Measurements from ENCODE around the gene FAM3B. TPM values are rescaled to one million over a fixed set of nuclear protein-coding genes. Genes with fewer than 3 reads are reported as not detected.

Gene FAM3B
- total RNA-seq, 2 donors from 2014 or later, result 50.4 to 74.5 TPM

DNA sequence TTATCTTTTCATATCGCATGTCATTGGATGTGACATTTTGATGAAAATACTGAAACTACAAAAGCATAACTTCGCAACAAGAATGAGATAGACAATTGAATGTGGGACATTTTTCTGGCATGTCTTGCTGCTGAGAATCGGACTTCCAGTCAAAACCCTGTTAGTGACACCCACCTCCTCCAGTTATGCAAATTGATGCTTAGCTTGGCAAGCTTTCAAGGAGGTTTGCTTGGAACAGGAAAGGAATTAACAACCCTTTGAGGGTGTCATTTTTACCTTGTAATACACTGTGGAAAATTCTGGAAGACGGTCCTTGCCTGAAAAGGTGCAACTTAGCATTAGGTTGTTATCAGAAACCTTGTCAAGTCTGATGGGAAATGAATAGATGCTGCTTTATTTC, 38.8 kb upstream of the FAM3B start:
- Histone ChIP-seq H3K36me3 (replicated peaks in 1 of 2; ENCODE audit: insufficient read depth in 1 of 2, low read depth in 2 of 2) (peaks cover 0 to 7% of the 10 kb centered on the region in 2 donors), H3K27ac (no peak overlapping the region), H3K4me1 (no peaks in the 10 kb centered on the region), H3K27me3 (no peaks in the 10 kb centered on the region), H3K9me3 (no peaks in the 10 kb centered on the region), H3K4me3 (no peak overlapping the region)
- WGBS, 2 donors, result 72% methylated on average over 4 of the region's 4 CpGs
- TF ChIP-seq, protein P1, sequence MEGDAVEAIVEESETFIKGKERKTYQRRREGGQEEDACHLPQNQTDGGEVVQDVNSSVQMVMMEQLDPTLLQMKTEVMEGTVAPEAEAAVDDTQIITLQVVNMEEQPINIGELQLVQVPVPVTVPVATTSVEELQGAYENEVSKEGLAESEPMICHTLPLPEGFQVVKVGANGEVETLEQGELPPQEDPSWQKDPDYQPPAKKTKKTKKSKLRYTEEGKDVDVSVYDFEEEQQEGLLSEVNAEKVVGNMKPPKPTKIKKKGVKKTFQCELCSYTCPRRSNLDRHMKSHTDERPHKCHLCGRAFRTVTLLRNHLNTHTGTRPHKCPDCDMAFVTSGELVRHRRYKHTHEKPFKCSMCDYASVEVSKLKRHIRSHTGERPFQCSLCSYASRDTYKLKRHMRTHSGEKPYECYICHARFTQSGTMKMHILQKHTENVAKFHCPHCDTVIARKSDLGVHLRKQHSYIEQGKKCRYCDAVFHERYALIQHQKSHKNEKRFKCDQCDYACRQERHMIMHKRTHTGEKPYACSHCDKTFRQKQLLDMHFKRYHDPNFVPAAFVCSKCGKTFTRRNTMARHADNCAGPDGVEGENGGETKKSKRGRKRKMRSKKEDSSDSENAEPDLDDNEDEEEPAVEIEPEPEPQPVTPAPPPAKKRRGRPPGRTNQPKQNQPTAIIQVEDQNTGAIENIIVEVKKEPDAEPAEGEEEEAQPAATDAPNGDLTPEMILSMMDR (IDR thresholded peaks at IDR 0.05), result no peak
- TF ChIP-seq POLR2A (IDR thresholded peaks at IDR 0.05), result no peak
- DNase-seq, result no peak
- ATAC-seq, result no peak
- intact Hi-C loops (cut with DNase I), result no loop called here

DNA sequence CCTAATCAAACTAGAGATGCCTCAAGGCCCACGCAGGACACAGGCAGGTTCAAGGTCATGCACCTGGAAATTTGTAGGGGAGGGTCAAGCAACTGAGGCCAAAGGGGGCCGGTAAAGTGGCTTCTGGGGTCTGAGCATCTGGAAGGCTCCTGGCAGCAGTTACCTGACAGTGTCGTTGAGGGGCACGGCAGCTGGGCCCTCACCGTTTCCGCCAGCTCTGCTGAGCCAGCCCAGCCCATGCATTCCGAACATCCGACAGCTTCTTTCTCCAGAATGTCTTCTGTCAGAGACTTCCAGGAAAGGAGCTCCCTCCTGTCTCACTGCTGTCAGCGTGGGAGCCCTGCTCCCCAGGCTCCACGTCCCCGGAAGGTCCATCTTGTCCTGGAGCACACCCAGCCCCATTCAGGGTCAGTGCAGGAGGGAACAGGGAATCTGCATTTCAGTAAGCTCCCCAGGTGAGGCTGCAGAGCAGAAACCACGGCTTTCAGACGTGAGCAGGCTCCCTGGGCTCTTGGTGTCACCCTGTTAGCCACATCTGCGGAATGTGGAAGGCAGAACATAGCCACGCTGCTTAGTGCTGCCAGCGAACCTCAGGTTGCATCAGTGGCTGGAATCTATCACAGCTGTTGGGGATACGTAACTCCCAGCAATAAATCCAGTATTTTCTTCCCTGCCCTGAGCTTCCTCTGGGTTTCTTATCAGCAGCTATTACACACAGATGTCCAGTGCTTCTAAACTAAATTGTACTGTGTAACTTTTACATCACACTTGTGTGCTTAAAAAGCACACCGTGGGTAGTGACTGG, 36.3 kb upstream of the FAM3B start:
- DNase-seq, result no peak

DNA sequence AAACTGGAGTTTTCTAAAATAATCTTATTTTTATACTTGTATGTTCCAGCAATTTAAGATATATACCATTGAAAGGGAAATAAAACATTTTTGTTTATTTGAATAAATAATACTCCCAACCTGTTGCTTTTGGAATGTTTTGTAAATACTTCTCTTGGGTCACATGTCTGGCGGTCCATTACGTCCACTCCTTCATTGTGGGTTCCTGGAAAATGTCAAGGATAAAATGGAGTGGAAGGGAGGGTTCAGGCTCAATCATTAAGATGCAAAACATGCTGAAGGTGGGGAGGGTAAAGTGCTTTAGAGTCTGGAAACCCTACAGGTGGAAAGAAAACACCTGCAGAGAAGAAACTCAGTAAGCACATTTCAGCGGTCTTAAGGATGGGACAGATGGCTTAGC, 34.2 kb upstream of the FAM3B start:
- no peaks in the 10 kb centered on the region for H3K4me1 ChIP-seq
- intact Hi-C loops (cut with DNase I), result loop anchor here (5.0 kb wide), 1 partner anchor 180 kb away; no protein-coding TSS in a partner anchor
- no peak overlapping the region for H3K27ac ChIP-seq
- no peaks in the 10 kb centered on the region for H3K36me3 ChIP-seq (replicated peaks in 1 of 2; ENCODE audit: insufficient read depth in 1 of 2, low read depth in 2 of 2)
- ATAC-seq, result no peak
- H3K9me3 ChIP-seq, result no peaks in the 10 kb centered on the region
- no peaks in the 10 kb centered on the region for H3K27me3 ChIP-seq
- DNase-seq, result no peak
- no peak overlapping the region for H3K4me3 ChIP-seq
- 28 to 50% methylated on average over 3 of the region's 3 CpGs for WGBS, 2 donors
- TF ChIP-seq POLR2A (IDR thresholded peaks at IDR 0.05), result no peak
- TF ChIP-seq, protein P1 (IDR thresholded peaks at IDR 0.05), result no peak

More for the DNA sequence above, 36.3 kb upstream of the FAM3B start:
- 42 to 71% methylated on average over 7 to 18 of the region's 18 CpGs for WGBS, 2 donors
- ATAC-seq, result peak; percentile 28
- Histone ChIP-seq H3K4me1 (no peaks in the 10 kb centered on the region), H3K4me3 (no peak overlapping the region), H3K36me3 (replicated peaks in 1 of 2; ENCODE audit: insufficient read depth in 1 of 2, low read depth in 2 of 2) (peaks cover 0 to 4% of the 10 kb centered on the region in 2 donors), H3K9me3 (no peaks in the 10 kb centered on the region), H3K27me3 (no peaks in the 10 kb centered on the region), H3K27ac (no peak overlapping the region)
- TF ChIP-seq, protein P1 (IDR thresholded peaks at IDR 0.05), result no peak
- no peak for TF ChIP-seq POLR2A (IDR thresholded peaks at IDR 0.05)
- intact Hi-C loops (cut with DNase I), result loop anchor here (5.0 kb wide), 1 partner anchor 182 kb away; no protein-coding TSS in a partner anchor

DNA sequence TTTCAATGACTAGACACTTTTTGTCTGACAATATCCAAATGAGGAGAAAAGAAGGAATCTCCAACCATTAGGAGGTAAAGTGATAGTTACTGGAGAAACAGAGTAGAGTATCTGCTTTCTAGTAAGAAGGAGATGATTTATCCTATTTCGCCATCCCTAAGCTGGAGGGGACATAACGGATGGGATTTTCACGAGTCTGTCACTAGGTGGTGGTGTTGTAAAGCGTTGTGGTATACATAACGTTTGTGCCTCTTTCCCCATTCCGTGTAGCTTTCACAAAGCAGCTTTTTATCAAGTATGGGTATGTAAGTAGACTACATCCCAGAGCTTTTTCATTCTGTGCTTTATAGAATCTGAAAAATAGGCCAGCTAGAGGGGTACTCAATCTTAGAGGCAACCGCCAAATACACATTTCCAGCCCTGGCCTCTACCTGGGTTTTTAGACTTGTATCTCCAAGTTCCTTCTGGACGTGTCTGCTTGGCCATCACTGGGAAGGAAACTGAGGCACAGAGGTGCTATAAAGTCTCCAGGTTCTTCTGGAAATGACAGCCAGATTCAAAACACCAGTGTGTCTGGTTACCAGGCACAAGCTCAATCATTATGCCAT, 33.3 kb upstream of the FAM3B start:
- ATAC-seq, result peak; percentile 92
- WGBS, 2 donors, result 16 to 18% methylated on average over 8 of the region's 8 CpGs
- intact Hi-C loops (cut with DNase I), result loop anchor here (5.0 kb wide), 1 partner anchor 179 kb away; no protein-coding TSS in a partner anchor
- Histone ChIP-seq H3K4me3 (no peak overlapping the region), H3K9me3 (no peaks in the 10 kb centered on the region), H3K27me3 (no peaks in the 10 kb centered on the region), H3K4me1 (no peaks in the 10 kb centered on the region), H3K36me3 (replicated peaks in 1 of 2; ENCODE audit: insufficient read depth in 1 of 2, low read depth in 2 of 2) (no peaks in the 10 kb centered on the region), H3K27ac (no peak overlapping the region)
- TF ChIP-seq POLR2A (IDR thresholded peaks at IDR 0.05), result no peak
- TF ChIP-seq, protein P1 (IDR thresholded peaks at IDR 0.05), result peak; percentile 37 to 95 (median 93)
- DNase-seq, result peak; percentile 65 to 80 (median 68)
